22Rv1 (cell line): ENCODE results near the gene AMIGO1.

Experiments used
- CTCF ChIP-seq: fragments of 450-650 bp; IDR thresholded peaks from 2 replicates; pipeline ENCODE4 v1.5.1; 2017; ENCODE audit warnings: mild to moderate bottlenecking
- ZFX ChIP-seq: fragments of 450-650 bp; IDR thresholded peaks from 2 replicates; pipeline ENCODE4 v1.6.1; 2017; ENCODE audit warnings: antibody characterized with exemption, borderline replicate concordance

GRCh38 chr1:109528712-109529111, 19.2 kb upstream of the AMIGO1 start:
- TF ChIP-seq CTCF (no peak), ZFX (no peak)
